ENCODE measurements around the gene XRCC3.

DNA sequence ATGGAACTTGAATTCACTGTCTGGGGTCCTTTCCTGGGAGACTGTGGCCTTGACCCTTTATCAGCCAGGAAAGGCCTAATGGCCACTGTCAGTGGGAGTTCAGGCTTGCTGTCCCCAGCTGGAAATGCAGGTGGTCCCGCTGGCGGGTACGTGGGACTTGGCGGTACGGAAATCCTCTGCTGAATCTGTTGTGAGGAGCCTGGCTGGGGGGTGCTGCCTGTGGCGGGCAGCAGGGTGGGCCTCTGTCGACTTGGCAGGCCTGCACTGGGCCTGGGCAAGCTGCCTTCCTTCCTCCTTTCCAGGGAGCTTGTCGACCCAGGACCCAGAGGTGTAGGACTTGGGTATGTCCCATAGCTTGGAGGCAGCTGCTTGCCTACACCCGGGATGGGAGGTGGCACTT is 26.6 kb upstream of the XRCC3 start:
- TF ChIP-seq CTCF (IDR thresholded peaks at IDR 0.05) (no peak), POLR2A (IDR thresholded peaks at IDR 0.05) (no peak)
